SU-DHL-6 (cell line): ENCODE results near the gene NLRP3.

Experiments used
- EZH2phosphoT487 ChIP-seq: fragments of 200-600 bp; sonication (generic), shearing (Covaris generic); conservative IDR thresholded peaks from 2 replicates; pipeline ENCODE4 v1.6.1; 2018; ENCODE audit warnings: mild to moderate bottlenecking, antibody characterized with exemption, low read length, moderate library complexity, mixed read lengths
- TF ChIP-seq, protein P1 (sequence below): fragments of 200-600 bp; sonication (generic); IDR thresholded peaks from one replicate; pipeline ENCODE4 v1.5.1; 2017; ENCODE audit warnings: antibody characterized with exemption, mild to moderate bottlenecking, low read length, moderate library complexity; ENCODE audit not compliant: insufficient read depth, poor library complexity, severe bottlenecking

DNA sequence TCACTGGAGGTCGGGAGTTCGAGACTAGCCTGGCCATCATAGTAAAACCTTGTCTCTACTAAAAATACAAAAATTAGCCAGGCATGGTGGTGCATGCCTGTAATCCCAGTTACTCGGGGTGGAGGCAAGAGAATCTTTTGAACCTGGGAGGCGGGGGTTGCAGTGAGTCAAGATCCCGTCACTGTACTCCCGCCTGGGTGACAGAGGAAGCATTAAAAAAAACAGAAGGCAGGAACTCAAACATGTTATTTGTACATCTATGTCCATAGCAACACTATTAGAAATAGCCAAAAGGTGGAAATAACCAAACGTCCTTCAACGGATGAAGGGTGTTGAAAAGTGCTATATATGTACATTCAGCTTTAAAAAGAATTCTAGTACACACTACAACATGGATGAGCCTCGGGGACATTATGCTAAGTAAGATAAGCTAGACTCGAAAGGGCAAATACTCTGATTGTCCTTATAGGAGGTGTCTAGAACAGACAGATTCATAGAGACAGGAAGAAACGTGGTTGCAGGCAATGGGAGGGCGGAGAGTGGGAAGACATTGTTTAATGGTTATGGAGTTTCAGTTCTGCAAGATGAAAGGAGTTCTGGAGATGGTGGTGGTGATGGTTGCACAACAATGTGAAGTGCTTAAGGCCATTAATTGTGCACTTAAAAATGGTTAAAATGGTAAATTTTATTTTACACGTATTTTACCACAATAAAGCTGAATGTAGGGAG, 19.2 kb downstream of the NLRP3 start:
- TF ChIP-seq, protein P1, sequence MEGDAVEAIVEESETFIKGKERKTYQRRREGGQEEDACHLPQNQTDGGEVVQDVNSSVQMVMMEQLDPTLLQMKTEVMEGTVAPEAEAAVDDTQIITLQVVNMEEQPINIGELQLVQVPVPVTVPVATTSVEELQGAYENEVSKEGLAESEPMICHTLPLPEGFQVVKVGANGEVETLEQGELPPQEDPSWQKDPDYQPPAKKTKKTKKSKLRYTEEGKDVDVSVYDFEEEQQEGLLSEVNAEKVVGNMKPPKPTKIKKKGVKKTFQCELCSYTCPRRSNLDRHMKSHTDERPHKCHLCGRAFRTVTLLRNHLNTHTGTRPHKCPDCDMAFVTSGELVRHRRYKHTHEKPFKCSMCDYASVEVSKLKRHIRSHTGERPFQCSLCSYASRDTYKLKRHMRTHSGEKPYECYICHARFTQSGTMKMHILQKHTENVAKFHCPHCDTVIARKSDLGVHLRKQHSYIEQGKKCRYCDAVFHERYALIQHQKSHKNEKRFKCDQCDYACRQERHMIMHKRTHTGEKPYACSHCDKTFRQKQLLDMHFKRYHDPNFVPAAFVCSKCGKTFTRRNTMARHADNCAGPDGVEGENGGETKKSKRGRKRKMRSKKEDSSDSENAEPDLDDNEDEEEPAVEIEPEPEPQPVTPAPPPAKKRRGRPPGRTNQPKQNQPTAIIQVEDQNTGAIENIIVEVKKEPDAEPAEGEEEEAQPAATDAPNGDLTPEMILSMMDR, result no peak
- no peak for TF ChIP-seq EZH2phosphoT487
